Measurements from ENCODE around the gene TRIM14.
"Not testable (repeated sequence)": the region's sequence is repeated elsewhere in the genome, so short reads cannot be mapped to it uniquely, and the experiment has no call there.

Gene TRIM14

GRCh38 chr9:98031169-98031568, 87.9 kb downstream of the TRIM14 start:
- H3K27ac ChIP-seq = no peak overlapping the region
- TF ChIP-seq CTCF (IDR thresholded peaks at IDR 0.05) = no peak

- no peak overlapping the region for H3K27ac ChIP-seq
- no peak for TF ChIP-seq CTCF (IDR thresholded peaks at IDR 0.05)
- no peak for TF ChIP-seq ZFX (IDR thresholded peaks at IDR 0.05; ENCODE audit: borderline replicate concordance)
These were observed 94.3 kb downstream of the TRIM14 start for GRCh38 chr9:98024702-98025101.

DNA sequence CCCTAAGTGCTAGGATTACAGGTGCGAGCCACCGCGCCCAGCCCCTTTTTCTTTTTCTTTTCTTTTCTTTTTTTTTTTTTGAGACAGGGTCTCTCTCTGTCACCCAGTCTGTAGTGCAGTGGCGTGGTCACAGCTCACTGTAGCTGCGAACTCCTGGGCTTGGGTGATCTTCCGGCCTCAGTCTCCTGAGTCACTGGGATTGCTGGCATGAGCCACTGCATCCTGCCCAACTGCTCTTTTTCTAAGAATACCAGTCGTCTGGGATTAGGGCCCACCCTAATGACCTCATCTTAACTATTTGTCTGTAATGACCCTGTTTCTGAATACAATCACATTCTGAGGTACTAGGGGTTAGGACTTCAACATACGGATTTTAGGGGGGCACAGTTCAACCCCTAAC, 96.6 kb downstream of the TRIM14 start:
- H3K27ac ChIP-seq = no peak overlapping the region
- no peak for TF ChIP-seq CTCF (IDR thresholded peaks at IDR 0.05)
- no peak for TF ChIP-seq ZFX (IDR thresholded peaks at IDR 0.05; ENCODE audit: borderline replicate concordance)

- no peak for TF ChIP-seq ZFX (IDR thresholded peaks at IDR 0.05; ENCODE audit: borderline replicate concordance)
- no peak for TF ChIP-seq CTCF (IDR thresholded peaks at IDR 0.05)
- no peak overlapping the region for H3K27ac ChIP-seq
These were observed 97.5 kb downstream of the TRIM14 start for GRCh38 chr9:98021306-98022040.

DNA sequence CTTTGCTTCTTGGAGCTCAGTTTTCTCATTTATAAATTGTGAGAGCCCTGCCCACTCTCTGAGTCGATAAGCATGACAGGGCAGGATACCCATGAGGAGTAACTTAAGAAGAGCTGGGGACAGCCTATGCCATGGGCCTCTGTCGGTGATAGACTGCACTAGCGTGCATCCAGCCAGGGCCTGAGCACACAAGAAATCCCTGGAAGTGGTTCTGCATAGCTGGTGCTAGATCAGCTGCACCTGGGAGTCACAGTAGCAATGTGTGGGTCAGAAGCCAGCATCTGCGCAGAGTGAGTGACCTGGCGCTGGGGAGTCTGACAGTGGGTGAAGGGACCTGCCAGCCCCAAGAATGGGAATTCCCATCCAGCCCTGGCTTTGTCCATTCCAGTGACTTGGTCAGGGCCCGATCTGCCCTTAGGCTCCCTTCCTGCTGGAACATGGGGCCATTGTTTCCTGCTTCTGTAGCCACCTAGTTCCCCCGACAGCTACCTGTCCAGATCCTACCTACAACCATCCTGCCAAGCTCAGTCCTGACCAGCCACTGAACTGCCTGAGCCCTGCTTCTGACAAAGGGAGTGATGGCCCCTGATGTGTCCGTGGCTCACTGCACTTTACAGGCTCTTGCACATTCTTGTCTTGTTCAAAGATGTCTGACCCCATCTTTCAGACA, 98.4 kb downstream of the TRIM14 start:
- no peak overlapping the region for H3K27ac ChIP-seq
- TF ChIP-seq ZFX (IDR thresholded peaks at IDR 0.05; ENCODE audit: borderline replicate concordance) (no peak), CTCF (IDR thresholded peaks at IDR 0.05) (no peak)

DNA sequence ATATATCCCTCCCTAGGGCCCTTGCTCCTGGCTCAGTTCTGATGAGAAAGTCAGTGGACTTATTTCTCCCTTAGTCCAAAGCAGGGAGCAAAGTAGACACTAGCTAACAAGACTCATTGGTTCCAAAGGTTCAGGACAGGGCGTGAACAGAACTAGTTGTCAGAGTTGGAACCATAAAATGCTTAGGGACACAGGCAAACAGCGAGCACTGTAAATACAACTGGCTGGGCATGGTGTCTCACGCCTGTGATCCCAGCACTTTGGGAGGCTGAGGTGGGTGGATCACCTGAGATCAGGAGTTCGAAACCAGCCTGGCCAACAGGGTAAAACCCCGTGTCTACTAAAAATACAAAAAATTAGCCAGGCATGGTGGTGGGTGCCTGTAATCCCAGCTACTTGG, 99.2 kb downstream of the TRIM14 start:
- H3K27ac ChIP-seq = not testable (repeated sequence)

Data from 22Rv1 (cell line).